Mesenchymal stem cell (in vitro differentiated cells and primary cell): ENCODE results near the gene RRM2.

Source experiments
- DNase-seq: peaks from one replicate; pipeline ENCODE4 v3.0.0-alpha.2; 2013
- H2AFZ ChIP-seq: one replicate; pipeline ENCODE4 v1.6.1; 2013; ENCODE audit warnings: low read depth, mild to moderate bottlenecking, control low read depth, inconsistent platforms, low read length, moderate library complexity
- H2AK5ac ChIP-seq: 2 replicates; pipeline ENCODE4 v1.6.1; 2013; ENCODE audit warnings: low read length, moderate library complexity, mild to moderate bottlenecking, inconsistent platforms; ENCODE audit not compliant: severe bottlenecking
- H2BK120ac ChIP-seq: one replicate; pipeline ENCODE4 v1.6.1; 2013; ENCODE audit warnings: low read depth, mild to moderate bottlenecking, inconsistent platforms, low read length, moderate library complexity
- H2BK12ac ChIP-seq, 2 experiments: one replicate each; pipeline ENCODE4 v1.6.1; 2013; ENCODE audit warnings: inconsistent platforms in 2 of 2, low read length in 2 of 2, mild to moderate bottlenecking in 2 of 2, moderate library complexity in 2 of 2, control low read depth in 1 of 2
- H2BK15ac ChIP-seq: one replicate; pipeline ENCODE4 v1.6.1; 2013; ENCODE audit warnings: mild to moderate bottlenecking, low read depth, inconsistent platforms; ENCODE audit not compliant: poor library complexity, severe bottlenecking
- H2BK5ac ChIP-seq: 2 replicates; pipeline ENCODE4 v1.6.1; 2013; ENCODE audit warnings: low read depth, mild to moderate bottlenecking, low read length, control low read depth, inconsistent platforms; ENCODE audit not compliant: poor library complexity, severe bottlenecking
- H3K14ac ChIP-seq, 2 experiments: one replicate each; pipeline ENCODE4 v1.6.1; 2013; ENCODE audit warnings: inconsistent platforms in 2 of 2, low read length in 2 of 2, control low read depth in 1 of 2, mild to moderate bottlenecking in 1 of 2, moderate library complexity in 1 of 2
- H3K18ac ChIP-seq, 2 experiments: one replicate each; pipeline ENCODE4 v1.6.1; 2013; ENCODE audit warnings: inconsistent platforms in 2 of 2, low read length in 2 of 2, control low read depth in 1 of 2, low read depth in 1 of 2, mild to moderate bottlenecking in 1 of 2
- H3K23ac ChIP-seq, 2 experiments: one replicate each; pipeline ENCODE4 v1.6.1; 2013; ENCODE audit warnings: inconsistent platforms in 2 of 2, low read length in 2 of 2, mild to moderate bottlenecking in 2 of 2, moderate library complexity in 2 of 2, control low read depth in 1 of 2
- H3K27ac ChIP-seq: 2 replicates; pipeline ENCODE4 v1.5.1; 2013; ENCODE audit warnings: mild to moderate bottlenecking, moderate library complexity, low read length, control low read depth, inconsistent platforms; ENCODE audit not compliant: poor library complexity, severe bottlenecking
- H3K27me3 ChIP-seq, 2 experiments: 2 replicates each; pipeline versions ENCODE4 v1.6.1 to v1.7.0; 2013; ENCODE audit warnings: low read length in 2 of 2, mild to moderate bottlenecking in 2 of 2, moderate library complexity in 2 of 2, control low read depth in 1 of 2, inconsistent platforms in 1 of 2; ENCODE audit not compliant: control insufficient read depth in 1 of 2, insufficient read depth in 1 of 2
- H3K36me3 ChIP-seq, 2 experiments: 2 replicates each; pipeline versions ENCODE4 v1.6.1 to v1.7.0; 2013; ENCODE audit warnings: low read length in 2 of 2, control low read depth in 1 of 2, inconsistent platforms in 1 of 2, low read depth in 1 of 2, mild to moderate bottlenecking in 1 of 2; ENCODE audit not compliant: insufficient read depth in 2 of 2, control insufficient read depth in 1 of 2
- H3K4ac ChIP-seq, 2 experiments: one replicate each; pipeline ENCODE4 v1.6.1; 2013; ENCODE audit warnings: inconsistent platforms in 2 of 2, low read length in 2 of 2, mild to moderate bottlenecking in 2 of 2, moderate library complexity in 2 of 2, control low read depth in 1 of 2, low read depth in 1 of 2
- H3K4me1 ChIP-seq: 2 replicates; pipeline ENCODE4 v1.6.1; 2013; ENCODE audit warnings: low read depth, low read length, control low read depth; ENCODE audit not compliant: control insufficient read depth, insufficient read depth
- H3K4me2 ChIP-seq: 2 replicates; pipeline ENCODE4 v1.6.1; 2013; ENCODE audit warnings: low read length, mild to moderate bottlenecking, inconsistent platforms; ENCODE audit not compliant: poor library complexity, severe bottlenecking
- H3K4me3 ChIP-seq, 2 experiments: 2 replicates each; pipeline versions ENCODE4 v1.5.1 to v1.7.0; 2013; ENCODE audit warnings: low read length in 2 of 2, mild to moderate bottlenecking in 2 of 2, control low read depth in 1 of 2, low read depth in 1 of 2; ENCODE audit not compliant: insufficient read depth in 1 of 2
- H3K79me1 ChIP-seq: replicated peaks from 2 replicates; pipeline ENCODE4 v1.6.1; 2013; ENCODE audit warnings: mild to moderate bottlenecking, control low read depth, low read length, inconsistent platforms; ENCODE audit not compliant: poor library complexity, severe bottlenecking
- H3K9ac ChIP-seq: 2 replicates; pipeline ENCODE4 v1.7.0; 2013; ENCODE audit warnings: mild to moderate bottlenecking, low read length, moderate library complexity
- H3K9me3 ChIP-seq: 2 replicates; pipeline ENCODE4 v1.7.0; 2013; ENCODE audit warnings: mild to moderate bottlenecking, low read length; ENCODE audit not compliant: control insufficient read depth
- H4K8ac ChIP-seq: one replicate; pipeline ENCODE4 v1.6.1; 2013; ENCODE audit warnings: inconsistent platforms, mild to moderate bottlenecking, low read length, moderate library complexity
- H4K91ac ChIP-seq: one replicate; pipeline ENCODE4 v1.6.1; 2013; ENCODE audit warnings: mild to moderate bottlenecking, low read length, inconsistent platforms
- WGBS: methylation state at CpG from one replicate; pipeline ENCODE4 v1.1.7; 2013; ENCODE audit warnings: mixed read lengths; 5-methylcytosine and 5-hydroxymethylcytosine counted together

RRM2 gene

DNA sequence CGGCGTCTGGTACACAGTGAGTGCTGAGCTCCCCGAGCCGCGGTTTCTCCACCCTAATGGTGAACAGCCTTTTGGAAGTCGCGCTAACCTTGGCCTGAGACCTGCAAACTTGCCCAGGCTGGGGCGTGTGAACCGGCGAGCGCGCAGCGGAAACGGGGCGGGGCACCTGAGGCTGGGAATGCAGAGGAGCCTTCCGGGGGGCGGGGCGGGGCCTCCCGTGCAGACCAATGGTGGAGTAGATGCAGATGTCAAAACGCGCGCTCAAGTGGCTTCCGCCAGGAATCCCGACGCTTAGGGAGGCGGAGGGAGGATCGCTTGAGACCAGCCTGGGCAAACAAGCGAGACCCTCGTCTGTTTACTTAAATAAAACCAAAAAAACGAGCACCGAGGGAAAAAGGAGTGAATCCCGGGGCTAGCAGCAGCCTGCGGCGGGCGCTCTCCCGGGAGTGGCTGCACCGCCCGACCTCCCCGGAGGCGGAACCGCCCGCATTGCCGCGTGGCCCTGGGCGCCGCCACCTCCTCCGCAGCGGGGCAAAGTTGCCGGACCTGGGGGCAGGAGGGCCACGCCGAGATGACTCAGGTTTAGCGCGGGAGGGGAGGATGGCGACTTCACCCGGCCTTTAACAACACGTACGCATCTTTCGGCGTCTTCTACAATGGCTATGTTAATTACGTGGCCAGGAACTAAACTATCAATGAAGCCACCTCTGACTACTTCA, 2.2 kb upstream of the RRM2 start:
- Histone ChIP-seq H3K79me1 (peaks cover 11% of the 10 kb centered on the region), H3K36me3 (no peaks in the 10 kb centered on the region), H3K9ac (peak overlapping the region; percentile 82), H4K91ac (peak overlapping the region; percentile 19), H3K4me1 (peaks cover 21% of the 10 kb centered on the region), H2BK15ac (peak overlapping the region; percentile 46), H3K27ac (peak overlapping the region; percentile 98), H3K4me2 (peak overlapping the region; percentile 75), H3K4me3 (peak overlapping the region; percentile 69 to 92), H3K23ac (no peak overlapping the region), H3K14ac (peak overlapping the region in 1 of 2 experiments; percentile 23), H2BK12ac (peak overlapping the region in 1 of 2 experiments; percentile 8), H2BK120ac (no peak overlapping the region), H3K9me3 (no peaks in the 10 kb centered on the region), H2AK5ac (peak overlapping the region; percentile 78), H3K27me3 (no peaks in the 10 kb centered on the region), H2BK5ac (peak overlapping the region; percentile 49), H4K8ac (peak overlapping the region; percentile 45), H3K18ac (peak overlapping the region; percentile 58 to 79), H3K4ac (peak overlapping the region; percentile 46 to 69), H2AFZ (peak overlapping the region; percentile 47)
- DNase-seq = peak; percentile 91
- 1% methylated on average over 60 of the region's 60 CpGs for WGBS

DNA sequence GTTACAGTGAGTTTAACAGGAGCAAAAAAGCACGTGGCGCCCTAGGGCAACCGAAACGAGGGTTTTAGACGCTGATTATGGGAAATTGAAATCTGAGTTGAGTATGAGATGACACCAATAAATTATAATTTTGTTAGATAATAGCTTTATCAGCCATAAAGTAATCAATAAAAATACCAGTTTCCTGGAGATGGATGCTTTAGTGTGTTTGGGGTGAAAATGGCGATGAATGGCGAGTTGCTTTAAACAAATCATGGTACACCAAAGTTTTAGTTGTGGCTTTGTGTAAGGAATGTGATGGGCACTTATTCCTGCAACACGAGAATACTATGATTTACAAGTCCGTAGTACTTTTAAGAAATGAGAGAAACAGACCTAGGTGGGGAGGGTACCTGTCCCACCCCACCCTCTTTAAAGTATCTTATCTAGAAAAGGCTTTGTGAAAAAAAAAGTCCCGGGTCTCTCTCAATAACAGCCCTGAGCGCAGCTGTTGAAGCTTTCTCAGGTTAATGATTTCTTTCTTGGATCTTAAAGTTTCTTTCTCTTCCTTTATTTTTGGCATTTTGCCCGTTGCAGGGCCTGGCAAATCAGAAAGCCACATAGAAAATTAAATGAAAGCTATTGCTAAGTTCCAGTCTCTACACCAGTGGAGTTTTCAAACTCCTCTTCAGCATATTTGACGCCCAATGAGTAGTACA, 1.5 kb upstream of the RRM2 start:
- no peak overlapping the region for H4K91ac ChIP-seq
- peak overlapping the region in 1 of 2 experiments; percentile 69 for H3K4ac ChIP-seq
- peak; percentile 52 for DNase-seq
- no peak overlapping the region for H2BK120ac ChIP-seq
- no peak overlapping the region for H2AFZ ChIP-seq
- H2AK5ac ChIP-seq = peak overlapping the region; percentile 78
- H2BK15ac ChIP-seq = no peak overlapping the region
- 22% methylated on average over 6 of the region's 13 CpGs for WGBS
- H3K27me3 ChIP-seq = no peaks in the 10 kb centered on the region
- H3K14ac ChIP-seq = no peak overlapping the region
- peaks cover 0 to 2% of the 10 kb centered on the region in 2 experiments for H3K36me3 ChIP-seq
- peaks cover 13% of the 10 kb centered on the region for H3K79me1 ChIP-seq
- H3K4me2 ChIP-seq = peak overlapping the region; percentile 96
- H3K9ac ChIP-seq = peak overlapping the region; percentile 82
- H2BK12ac ChIP-seq = no peak overlapping the region
- no peaks in the 10 kb centered on the region for H3K9me3 ChIP-seq
- H3K4me3 ChIP-seq = peak overlapping the region; percentile 69 to 92
- H3K23ac ChIP-seq = no peak overlapping the region
- peak overlapping the region; percentile 8 for H2BK5ac ChIP-seq
- H4K8ac ChIP-seq = peak overlapping the region; percentile 45
- H3K4me1 ChIP-seq = peaks cover 21% of the 10 kb centered on the region
- H3K18ac ChIP-seq = peak overlapping the region; percentile 58 to 79
- H3K27ac ChIP-seq = peak overlapping the region; percentile 98

DNA sequence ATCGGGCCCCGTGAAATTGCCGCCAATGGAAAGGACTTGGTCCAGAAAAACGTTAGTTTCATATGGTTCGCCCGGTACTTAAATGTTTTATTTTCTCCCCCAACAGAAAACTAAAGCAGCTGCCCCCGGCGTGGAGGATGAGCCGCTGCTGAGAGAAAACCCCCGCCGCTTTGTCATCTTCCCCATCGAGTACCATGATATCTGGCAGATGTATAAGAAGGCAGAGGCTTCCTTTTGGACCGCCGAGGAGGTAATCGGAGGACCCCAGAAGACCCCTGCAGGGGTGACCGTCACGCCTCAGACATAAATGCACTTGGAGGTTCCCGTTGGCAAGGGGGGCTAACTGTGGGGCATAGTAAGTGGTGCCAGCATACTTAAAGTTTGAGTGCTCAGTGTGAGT, 742 bp downstream of the RRM2 start:
- Histone ChIP-seq H3K4me3 (peak overlapping the region; percentile 75 to 87), H2AFZ (peak overlapping the region; percentile 56), H3K23ac (peak overlapping the region in 1 of 2 experiments; percentile 88), H3K14ac (no peak overlapping the region), H3K27me3 (no peaks in the 10 kb centered on the region), H3K4ac (no peak overlapping the region), H3K4me1 (peaks cover 21% of the 10 kb centered on the region), H3K36me3 (peaks cover 2 to 5% of the 10 kb centered on the region in 2 experiments), H3K79me1 (peaks cover 17% of the 10 kb centered on the region), H2BK120ac (no peak overlapping the region), H4K91ac (no peak overlapping the region), H2BK15ac (no peak overlapping the region), H3K18ac (no peak overlapping the region), H3K9ac (peak overlapping the region; percentile 64), H2AK5ac (no peak overlapping the region), H3K9me3 (no peaks in the 10 kb centered on the region), H2BK12ac (no peak overlapping the region), H3K4me2 (peak overlapping the region; percentile 96), H3K27ac (no peak overlapping the region), H2BK5ac (no peak overlapping the region), H4K8ac (no peak overlapping the region)
- 3% methylated on average over 15 of the region's 18 CpGs for WGBS
- DNase-seq = peak; percentile 30

DNA sequence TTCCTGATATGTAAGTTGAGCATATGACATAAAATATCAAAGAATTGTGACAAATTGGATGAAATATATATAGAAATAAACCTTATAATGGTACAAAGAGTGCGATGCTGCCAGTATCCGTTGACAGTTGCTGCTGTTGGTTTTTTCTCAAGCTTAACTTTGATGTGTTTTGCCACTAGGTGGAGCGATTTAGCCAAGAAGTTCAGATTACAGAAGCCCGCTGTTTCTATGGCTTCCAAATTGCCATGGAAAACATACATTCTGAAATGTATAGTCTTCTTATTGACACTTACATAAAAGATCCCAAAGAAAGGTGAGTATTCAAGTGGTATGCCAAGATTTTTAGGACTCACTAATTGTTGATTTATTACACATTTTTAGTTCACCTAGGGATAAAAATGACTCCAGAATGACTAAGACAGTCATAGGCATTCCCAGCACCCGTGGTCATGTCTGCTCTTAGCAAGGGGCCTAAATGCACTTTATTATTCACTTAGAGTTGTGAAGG, 2.1 kb downstream of the RRM2 start:
- no peak overlapping the region for H3K4me2 ChIP-seq
- no peak overlapping the region for H2BK15ac ChIP-seq
- H3K79me1 ChIP-seq = peaks cover 17% of the 10 kb centered on the region
- WGBS = 21% methylated on average over 3 of the region's 5 CpGs
- peak overlapping the region in 1 of 2 experiments; percentile 87 for H3K4me3 ChIP-seq
- no peak overlapping the region for H3K27ac ChIP-seq
- no peak overlapping the region for H2BK5ac ChIP-seq
- H4K8ac ChIP-seq = no peak overlapping the region
- no peak overlapping the region for H2BK12ac ChIP-seq
- H3K27me3 ChIP-seq = no peaks in the 10 kb centered on the region
- no peak overlapping the region for H2AK5ac ChIP-seq
- H3K14ac ChIP-seq = no peak overlapping the region
- H4K91ac ChIP-seq = no peak overlapping the region
- peak; percentile 83 for DNase-seq
- no peak overlapping the region for H3K18ac ChIP-seq
- H3K4ac ChIP-seq = no peak overlapping the region
- H2AFZ ChIP-seq = no peak overlapping the region
- no peaks in the 10 kb centered on the region for H3K9me3 ChIP-seq
- H3K23ac ChIP-seq = no peak overlapping the region
- peaks cover 2 to 13% of the 10 kb centered on the region in 2 experiments for H3K36me3 ChIP-seq
- peaks cover 21% of the 10 kb centered on the region for H3K4me1 ChIP-seq
- no peak overlapping the region for H2BK120ac ChIP-seq
- peak overlapping the region; percentile 64 for H3K9ac ChIP-seq
